ENCODE data around the gene DNAJB14.

DNA sequence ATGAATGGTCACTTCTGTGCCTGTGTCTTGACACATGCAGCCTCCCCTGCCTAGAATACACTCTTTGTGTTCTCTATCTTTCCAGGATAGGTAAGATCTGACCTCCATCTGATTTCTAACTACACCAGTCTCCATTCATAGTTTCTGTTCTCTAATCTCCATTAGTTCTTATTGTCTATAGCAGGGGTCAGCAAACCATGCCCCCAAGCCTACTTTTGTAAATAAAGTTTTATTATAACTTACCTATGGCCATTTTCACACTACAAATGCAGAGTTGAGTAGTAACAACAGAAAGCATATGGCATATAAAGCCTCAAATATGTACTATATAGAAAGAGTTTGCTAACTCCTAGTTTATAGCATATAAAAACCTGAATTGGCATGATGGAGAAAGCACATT is 41.3 kb upstream of the DNAJB14 start:
- TF ChIP-seq POLR2AphosphoS5 (IDR thresholded peaks at IDR 0.05; ENCODE audit: insufficient read depth, low read depth, low read length): no peak
- no peak for TF ChIP-seq POLR2A (IDR thresholded peaks at IDR 0.05; ENCODE audit: low read depth, low read length)
- no peak for TF ChIP-seq CTCF (IDR thresholded peaks at IDR 0.05; ENCODE audit: extremely low read depth in 1 of 2, insufficient read depth in 1 of 2, low read depth in 1 of 2, low read length in 2 of 2)
- TF ChIP-seq, protein P1, sequence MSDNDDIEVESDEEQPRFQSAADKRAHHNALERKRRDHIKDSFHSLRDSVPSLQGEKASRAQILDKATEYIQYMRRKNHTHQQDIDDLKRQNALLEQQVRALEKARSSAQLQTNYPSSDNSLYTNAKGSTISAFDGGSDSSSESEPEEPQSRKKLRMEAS (IDR thresholded peaks at IDR 0.05; ENCODE audit: insufficient read depth, insufficient read length): no peak
- TF ChIP-seq EZH2 (IDR thresholded peaks at IDR 0.05; ENCODE audit: borderline replicate concordance, low read depth, low read length, severe bottlenecking): no peak

All from endothelial cell of umbilical vein (primary cell).